ENCODE measurements around the gene TMEM169. TPM values are rescaled to one million over a fixed set of nuclear protein-coding genes. Genes with fewer than 3 reads are reported as not detected.

TMEM169 gene
- total RNA-seq, 2 experiments from 2014 or later, result 0.27 to 0.53 TPM

DNA sequence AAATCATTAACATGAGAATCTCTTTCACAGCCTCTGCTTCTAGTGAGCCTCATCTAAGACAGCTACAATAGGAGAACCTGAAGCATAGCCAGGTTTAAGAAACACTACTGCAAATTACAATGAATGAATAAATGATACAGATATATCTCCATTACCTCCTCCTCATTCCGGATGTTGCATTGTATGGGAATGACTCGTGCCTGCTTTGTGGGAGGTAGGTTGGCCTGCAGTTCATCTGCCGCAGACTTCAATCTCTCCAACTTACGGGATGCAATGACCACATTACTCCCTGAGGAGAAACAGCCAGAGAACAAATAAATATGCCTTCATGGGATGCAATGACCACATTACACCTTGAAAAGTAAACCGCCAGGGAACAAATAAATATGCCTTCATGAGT, 15.5 kb upstream of the TMEM169 start:
- Mint-ChIP-seq H3K4me1 (ENCODE audit: low read depth) (peaks cover 23% of the 10 kb centered on the region), H3K4me3 (no peak overlapping the region), H3K27me3 (no peaks in the 10 kb centered on the region), H3K36me3 (ENCODE audit: low read depth) (peaks cover 49% of the 10 kb centered on the region), H3K9me3 (no peaks in the 10 kb centered on the region), H3K27ac (no peak overlapping the region)
- no peak overlapping the region for H3K4me3 ChIP-seq (ENCODE audit: low read length)
- no peaks in the 10 kb centered on the region for H3K27me3 ChIP-seq (ENCODE audit: control insufficient read depth in 1 of 2, insufficient read depth in 2 of 2, low read length in 2 of 2)
- ATAC-seq (ENCODE audit: poor library complexity) (no peak), DNase-seq (no peak)
- H3K4me1 ChIP-seq (ENCODE audit: insufficient read depth, low read length), result peaks cover 2% of the 10 kb centered on the region
- peaks cover 33% of the 10 kb centered on the region for H3K36me3 ChIP-seq (ENCODE audit: insufficient read depth, low read length)
- H3K9me3 ChIP-seq (ENCODE audit: control insufficient read depth in 1 of 2, insufficient read depth in 1 of 2, low read length in 2 of 2), result no peaks in the 10 kb centered on the region
- TF ChIP-seq, protein P1, sequence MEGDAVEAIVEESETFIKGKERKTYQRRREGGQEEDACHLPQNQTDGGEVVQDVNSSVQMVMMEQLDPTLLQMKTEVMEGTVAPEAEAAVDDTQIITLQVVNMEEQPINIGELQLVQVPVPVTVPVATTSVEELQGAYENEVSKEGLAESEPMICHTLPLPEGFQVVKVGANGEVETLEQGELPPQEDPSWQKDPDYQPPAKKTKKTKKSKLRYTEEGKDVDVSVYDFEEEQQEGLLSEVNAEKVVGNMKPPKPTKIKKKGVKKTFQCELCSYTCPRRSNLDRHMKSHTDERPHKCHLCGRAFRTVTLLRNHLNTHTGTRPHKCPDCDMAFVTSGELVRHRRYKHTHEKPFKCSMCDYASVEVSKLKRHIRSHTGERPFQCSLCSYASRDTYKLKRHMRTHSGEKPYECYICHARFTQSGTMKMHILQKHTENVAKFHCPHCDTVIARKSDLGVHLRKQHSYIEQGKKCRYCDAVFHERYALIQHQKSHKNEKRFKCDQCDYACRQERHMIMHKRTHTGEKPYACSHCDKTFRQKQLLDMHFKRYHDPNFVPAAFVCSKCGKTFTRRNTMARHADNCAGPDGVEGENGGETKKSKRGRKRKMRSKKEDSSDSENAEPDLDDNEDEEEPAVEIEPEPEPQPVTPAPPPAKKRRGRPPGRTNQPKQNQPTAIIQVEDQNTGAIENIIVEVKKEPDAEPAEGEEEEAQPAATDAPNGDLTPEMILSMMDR (IDR thresholded peaks at IDR 0.05), result no peak
- H3K27ac ChIP-seq (ENCODE audit: low read depth in 1 of 2, low read length in 2 of 2), result no peak overlapping the region
- ChIA-PET CTCF (no interaction called here), POLR2A (no interaction called here)
- intact Hi-C loops (cut with DNase I, micrococcal nuclease), result no loop called here

DNA sequence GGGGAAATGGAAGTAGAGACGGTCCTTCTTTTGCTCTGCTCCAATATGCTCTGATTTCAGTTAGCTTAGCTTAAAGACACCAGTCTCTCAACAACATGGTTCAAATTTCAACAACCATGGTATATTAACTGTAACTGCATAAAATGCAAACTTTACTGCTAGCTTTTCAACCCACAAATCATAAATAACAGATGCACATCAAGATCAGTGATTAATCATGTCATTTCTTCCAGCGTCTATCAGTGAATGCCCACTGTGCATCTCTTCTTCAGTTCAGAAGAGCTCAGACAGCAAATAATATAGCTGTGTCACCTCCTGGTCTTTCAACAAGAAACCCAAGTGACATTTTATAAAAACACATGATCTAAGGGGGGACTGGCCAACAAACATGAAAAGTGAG, 12.7 kb upstream of the TMEM169 start:
- intact Hi-C loops (cut with DNase I, micrococcal nuclease), result no loop called here
- peaks cover 33% of the 10 kb centered on the region for H3K4me1 Mint-ChIP-seq (ENCODE audit: low read depth)
- H3K27ac ChIP-seq (ENCODE audit: low read depth in 1 of 2, low read length in 2 of 2), result no peak overlapping the region
- H3K4me1 ChIP-seq (ENCODE audit: insufficient read depth, low read length), result peaks cover 2% of the 10 kb centered on the region
- CTCF ChIA-PET, result no interaction called here
- H3K36me3 Mint-ChIP-seq (ENCODE audit: low read depth), result peaks cover 45% of the 10 kb centered on the region
- no peak overlapping the region for H3K4me3 ChIP-seq (ENCODE audit: low read length)
- no peaks in the 10 kb centered on the region for H3K27me3 ChIP-seq (ENCODE audit: control insufficient read depth in 1 of 2, insufficient read depth in 2 of 2, low read length in 2 of 2)
- POLR2A ChIA-PET, result interaction anchor here (0.6 to 0.7 kb wide), 2 partner anchors 12 to 34 kb away, joined by 3 read pairs; no protein-coding TSS in a partner anchor
- H3K27ac Mint-ChIP-seq, result no peak overlapping the region
- ATAC-seq (ENCODE audit: poor library complexity) (no peak), DNase-seq (no peak)
- no peaks in the 10 kb centered on the region for H3K27me3 Mint-ChIP-seq
- TF ChIP-seq, protein P1 (IDR thresholded peaks at IDR 0.05), result no peak
- H3K9me3 Mint-ChIP-seq, result no peaks in the 10 kb centered on the region
- H3K36me3 ChIP-seq (ENCODE audit: insufficient read depth, low read length), result peaks cover 34% of the 10 kb centered on the region
- H3K9me3 ChIP-seq (ENCODE audit: control insufficient read depth in 1 of 2, insufficient read depth in 1 of 2, low read length in 2 of 2), result no peaks in the 10 kb centered on the region
- H3K4me3 Mint-ChIP-seq, result no peak overlapping the region

DNA sequence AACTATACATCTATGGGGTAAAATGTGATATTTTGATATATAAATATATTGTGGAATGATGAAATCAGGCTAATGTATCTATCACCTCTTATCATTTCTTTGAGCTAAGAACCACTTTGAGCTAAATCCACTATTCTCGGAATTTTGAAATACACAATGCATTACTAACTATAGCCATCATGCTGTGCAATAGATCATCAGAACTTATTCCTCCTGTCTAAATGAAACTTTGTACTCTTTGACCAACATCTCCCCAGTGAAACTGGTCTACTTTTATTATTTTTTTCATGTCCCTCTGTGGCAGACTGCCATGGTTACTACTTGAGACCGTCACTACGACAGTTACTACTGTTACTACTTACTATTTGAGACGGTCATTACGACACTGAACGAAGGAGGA, 11.5 kb upstream of the TMEM169 start:
- no peak for ATAC-seq (ENCODE audit: poor library complexity)
- no peak overlapping the region for H3K4me3 Mint-ChIP-seq
- H3K27ac Mint-ChIP-seq, result no peak overlapping the region
- Histone ChIP-seq H3K9me3 (ENCODE audit: control insufficient read depth in 1 of 2, insufficient read depth in 1 of 2, low read length in 2 of 2) (no peaks in the 10 kb centered on the region), H3K27ac (ENCODE audit: low read depth in 1 of 2, low read length in 2 of 2) (no peak overlapping the region), H3K4me3 (ENCODE audit: low read length) (no peak overlapping the region), H3K27me3 (ENCODE audit: control insufficient read depth in 1 of 2, insufficient read depth in 2 of 2, low read length in 2 of 2) (no peaks in the 10 kb centered on the region), H3K4me1 (ENCODE audit: insufficient read depth, low read length) (peaks cover 5% of the 10 kb centered on the region), H3K36me3 (ENCODE audit: insufficient read depth, low read length) (peaks cover 32% of the 10 kb centered on the region)
- intact Hi-C loops (cut with DNase I, micrococcal nuclease), result loop anchor here in 1 of 2 experiments (5.0 kb wide), 1 partner anchor 37 kb away; the partner anchor contains the start of gene XRCC5
- POLR2A ChIA-PET, result interaction anchor here (2.0 kb wide), 1 partner anchor 11 kb away, joined by 8 read pairs; no protein-coding TSS in a partner anchor
- DNase-seq, result no peak
- H3K27me3 Mint-ChIP-seq, result no peaks in the 10 kb centered on the region
- TF ChIP-seq, protein P1 (IDR thresholded peaks at IDR 0.05), result no peak
- peaks cover 45% of the 10 kb centered on the region for H3K36me3 Mint-ChIP-seq (ENCODE audit: low read depth)
- H3K4me1 Mint-ChIP-seq (ENCODE audit: low read depth), result peaks cover 45% of the 10 kb centered on the region
- no peaks in the 10 kb centered on the region for H3K9me3 Mint-ChIP-seq
- CTCF ChIA-PET, result interaction anchor here (1.3 kb wide), 1 partner anchor 12 kb away, joined by 4 read pairs; no protein-coding TSS in a partner anchor
